Keratinocyte (primary cell): ENCODE measurements around the gene UGT8. TPM values are rescaled to one million over a fixed set of nuclear protein-coding genes. Genes with fewer than 3 reads are reported as not detected.
A peak's percentile ranks its signal among the peaks of the same experiment; 100 is the strongest.

Experiments
- DNase-seq: peaks from one replicate; pipeline ENCODE4 v3.0.0-alpha.2; 2011; ENCODE audit warnings: low read depth, missing footprints, low spot score
- FAIRE-seq: peaks from 2 replicates; lab custom pipeline; 2011; peaks lifted over from hg19 to GRCh38; lab: Jason Lieb, UNC
- H2AFZ ChIP-seq: 2 replicates; pipeline ENCODE4 v1.6.0; 2012; ENCODE audit warnings: low read length, control low read depth, inconsistent platforms; ENCODE audit not compliant: control insufficient read depth
- H3K27ac ChIP-seq: 2 replicates; pipeline ENCODE4 v1.5.1; 2011; ENCODE audit warnings: low read length; ENCODE audit not compliant: control insufficient read depth, insufficient read depth
- H3K27me3 ChIP-seq: 3 replicates; pipeline ENCODE4 v1.6.0; 2011; ENCODE audit warnings: low read length; ENCODE audit not compliant: control insufficient read depth, insufficient read depth; ENCODE audit errors: extremely low read depth
- H3K36me3 ChIP-seq, 2 experiments: 2 replicates in 1 of 2; 3 replicates in 1 of 2; pipeline ENCODE4 v1.5.1; 2011; ENCODE audit warnings: low read length in 2 of 2, mild to moderate bottlenecking in 1 of 2; ENCODE audit not compliant: control insufficient read depth in 2 of 2, insufficient read depth in 2 of 2; ENCODE audit errors: extremely low read depth in 1 of 2
- H3K4me1 ChIP-seq: 3 replicates; pipeline ENCODE4 v1.5.1; 2011; ENCODE audit warnings: low read length; ENCODE audit not compliant: control insufficient read depth, insufficient read depth; ENCODE audit errors: extremely low read depth
- H3K4me2 ChIP-seq: 3 replicates; pipeline ENCODE4 v1.6.0; 2011; ENCODE audit warnings: low read depth, low read length; ENCODE audit not compliant: control insufficient read depth, insufficient read depth; ENCODE audit errors: extremely low read depth
- H3K4me3 ChIP-seq, 3 experiments: fragments of 200-600 bp in 1 of 3; sonication (generic) in 1 of 3; 2 replicates in 2 of 3; 3 replicates in 1 of 3; pipeline ENCODE4 v1.5.1; 2011 to 2016; ENCODE audit warnings: low read length in 3 of 3, mild to moderate bottlenecking in 3 of 3, control low read depth in 2 of 3, inconsistent platforms in 1 of 3, low read depth in 1 of 3, mixed read lengths in 1 of 3, mixed run types in 1 of 3, moderate library complexity in 1 of 3; ENCODE audit not compliant: control insufficient read depth in 2 of 3, insufficient read depth in 2 of 3; ENCODE audit errors: extremely low read depth in 1 of 3
- H3K79me2 ChIP-seq: 2 replicates; pipeline ENCODE4 v1.6.0; 2012; ENCODE audit warnings: low read length; ENCODE audit not compliant: control insufficient read depth, insufficient read depth
- H3K9ac ChIP-seq: 3 replicates; pipeline ENCODE4 v1.6.0; 2011; ENCODE audit warnings: low read length; ENCODE audit not compliant: control insufficient read depth, insufficient read depth; ENCODE audit errors: extremely low read depth
- H3K9me1 ChIP-seq: 3 replicates; pipeline ENCODE4 v1.6.0; 2011; ENCODE audit warnings: low read length; ENCODE audit not compliant: control insufficient read depth, insufficient read depth; ENCODE audit errors: extremely low read depth
- H3K9me3 ChIP-seq: 2 replicates; pipeline ENCODE4 v1.5.1; 2012; ENCODE audit warnings: low read depth, low read length; ENCODE audit not compliant: control insufficient read depth
- H4K20me1 ChIP-seq: 3 replicates; pipeline ENCODE4 v1.6.0; 2011; ENCODE audit warnings: low read length; ENCODE audit not compliant: control insufficient read depth, insufficient read depth; ENCODE audit errors: extremely low read depth
- EZH2 ChIP-seq: IDR thresholded peaks from one replicate; pipeline ENCODE4 v1.6.1; 2012; ENCODE audit warnings: inconsistent platforms, mild to moderate bottlenecking, low read length, moderate library complexity
- dilution Hi-C: fragments of 300-500 bp; cut with MboI; formaldehyde crosslinking; loops from one replicate; pipeline ENCODE4 v1.7.0; 2020; ENCODE audit warnings: low sequenced_read_pairs; ENCODE audit not compliant: extremely low pct_ligation_motif_present
- polyA plus RNA-seq, 5 experiments: library from polyadenylated mRNA; depleted of rRNA in 3 of 5; stranded (reverse) in 3 of 5; stranded (forward) in 1 of 5; unstranded in 1 of 5; fragments of >200 nt; gene quantifications; 1 replicate in 1 of 5; 2 replicates in 3 of 5; 3 replicates in 1 of 5; pipeline versions ENCODE4 v1.2.1 to v1.2.3, GENCODE V29; 2011 to 2012; ENCODE audit warnings: missing spikeins in 2 of 5, low read depth in 1 of 5, low replicate concordance in 1 of 5
- TF ChIP-seq, protein P1 (sequence below), 3 experiments: IDR thresholded peaks in 1 of 3; conservative IDR thresholded peaks in 1 of 3; optimal IDR thresholded peaks in 1 of 3; 2 replicates in 2 of 3; 3 replicates in 1 of 3; pipeline versions ENCODE3 to v1.5.1; 2011; ENCODE audit warnings: low read length in 3 of 3, mild to moderate bottlenecking in 3 of 3, moderate library complexity in 2 of 3, control low read depth in 1 of 3, inconsistent platforms in 1 of 3; ENCODE audit not compliant: insufficient read depth in 2 of 3; ENCODE audit errors: extremely low read depth in 1 of 3

Gene UGT8
- polyA plus RNA-seq, 1 donor (not counting 4 experiments of a cell fraction or from before 2014, with no cell fraction given), result 1.7 TPM

GRCh38 chr4:114653675-114654074 lies 55.1 kb downstream of the UGT8 start:
- Histone ChIP-seq H3K9me1 (no peaks in the 10 kb centered on the region), H3K4me1 (no peaks in the 10 kb centered on the region), H3K27me3 (no peaks in the 10 kb centered on the region), H4K20me1 (no peaks in the 10 kb centered on the region), H3K27ac (no peak overlapping the region), H3K9me3 (no peaks in the 10 kb centered on the region), H3K79me2 (no peaks in the 10 kb centered on the region), H2AFZ (no peak overlapping the region), H3K36me3 (no peaks in the 10 kb centered on the region), H3K4me3 (no peak overlapping the region), H3K4me2 (no peak overlapping the region), H3K9ac (no peak overlapping the region)
- no peak for TF ChIP-seq EZH2
- TF ChIP-seq, protein P1, sequence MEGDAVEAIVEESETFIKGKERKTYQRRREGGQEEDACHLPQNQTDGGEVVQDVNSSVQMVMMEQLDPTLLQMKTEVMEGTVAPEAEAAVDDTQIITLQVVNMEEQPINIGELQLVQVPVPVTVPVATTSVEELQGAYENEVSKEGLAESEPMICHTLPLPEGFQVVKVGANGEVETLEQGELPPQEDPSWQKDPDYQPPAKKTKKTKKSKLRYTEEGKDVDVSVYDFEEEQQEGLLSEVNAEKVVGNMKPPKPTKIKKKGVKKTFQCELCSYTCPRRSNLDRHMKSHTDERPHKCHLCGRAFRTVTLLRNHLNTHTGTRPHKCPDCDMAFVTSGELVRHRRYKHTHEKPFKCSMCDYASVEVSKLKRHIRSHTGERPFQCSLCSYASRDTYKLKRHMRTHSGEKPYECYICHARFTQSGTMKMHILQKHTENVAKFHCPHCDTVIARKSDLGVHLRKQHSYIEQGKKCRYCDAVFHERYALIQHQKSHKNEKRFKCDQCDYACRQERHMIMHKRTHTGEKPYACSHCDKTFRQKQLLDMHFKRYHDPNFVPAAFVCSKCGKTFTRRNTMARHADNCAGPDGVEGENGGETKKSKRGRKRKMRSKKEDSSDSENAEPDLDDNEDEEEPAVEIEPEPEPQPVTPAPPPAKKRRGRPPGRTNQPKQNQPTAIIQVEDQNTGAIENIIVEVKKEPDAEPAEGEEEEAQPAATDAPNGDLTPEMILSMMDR (optimal IDR thresholded peaks at IDR 0.05 in 1 of 3, IDR thresholded peaks at IDR 0.05 in 1 of 3, conservative IDR thresholded peaks at IDR 0.05 in 1 of 3; ENCODE audit: extremely low read depth in 1 of 3, insufficient read depth in 2 of 3, low read length in 3 of 3), result no peak
- FAIRE-seq (no peak), DNase-seq (no peak)
- dilution Hi-C loops, result no loop called here

DNA sequence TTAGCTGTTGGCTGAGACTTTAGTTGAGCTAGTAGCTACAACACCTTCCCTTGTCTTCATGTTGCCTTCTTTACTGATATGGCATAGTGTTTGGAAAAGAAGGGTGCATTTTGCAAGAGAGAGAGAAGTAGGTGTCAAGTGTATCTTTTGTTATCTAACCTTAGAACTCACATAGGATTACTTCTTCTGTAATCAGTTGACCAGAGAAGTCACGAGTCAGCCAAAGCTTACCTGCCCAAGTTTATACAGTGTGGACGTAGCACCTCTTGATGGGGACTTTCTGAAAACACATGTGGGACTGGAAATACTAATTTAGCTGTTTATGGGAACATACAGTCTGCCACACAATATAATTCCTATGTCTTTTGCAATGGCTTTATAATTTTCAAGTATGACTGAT lies 56.0 kb downstream of the UGT8 start:
- DNase-seq, result no peak
- Histone ChIP-seq H3K9me3 (no peaks in the 10 kb centered on the region), H3K27ac (no peak overlapping the region), H3K4me2 (no peak overlapping the region), H4K20me1 (no peaks in the 10 kb centered on the region), H3K36me3 (no peaks in the 10 kb centered on the region), H3K27me3 (no peaks in the 10 kb centered on the region), H3K4me3 (no peak overlapping the region), H3K4me1 (no peaks in the 10 kb centered on the region), H3K9ac (no peak overlapping the region), H2AFZ (no peak overlapping the region), H3K79me2 (no peaks in the 10 kb centered on the region), H3K9me1 (no peaks in the 10 kb centered on the region)
- dilution Hi-C loops, result no loop called here
- TF ChIP-seq, protein P1 (optimal IDR thresholded peaks at IDR 0.05 in 1 of 3, IDR thresholded peaks at IDR 0.05 in 1 of 3, conservative IDR thresholded peaks at IDR 0.05 in 1 of 3; ENCODE audit: extremely low read depth in 1 of 3, insufficient read depth in 2 of 3, low read length in 3 of 3), result peak in 1 of 3 experiments; percentile 26
- no peak for TF ChIP-seq EZH2
- no peak for FAIRE-seq
